ENCODE data around the gene RDH5. TPM values are rescaled to one million over a fixed set of nuclear protein-coding genes. Genes with fewer than 3 reads are reported as not detected.

The RDH5 gene
- total RNA-seq, 1 donor from 2014 or later, result 11.2 TPM

DNA sequence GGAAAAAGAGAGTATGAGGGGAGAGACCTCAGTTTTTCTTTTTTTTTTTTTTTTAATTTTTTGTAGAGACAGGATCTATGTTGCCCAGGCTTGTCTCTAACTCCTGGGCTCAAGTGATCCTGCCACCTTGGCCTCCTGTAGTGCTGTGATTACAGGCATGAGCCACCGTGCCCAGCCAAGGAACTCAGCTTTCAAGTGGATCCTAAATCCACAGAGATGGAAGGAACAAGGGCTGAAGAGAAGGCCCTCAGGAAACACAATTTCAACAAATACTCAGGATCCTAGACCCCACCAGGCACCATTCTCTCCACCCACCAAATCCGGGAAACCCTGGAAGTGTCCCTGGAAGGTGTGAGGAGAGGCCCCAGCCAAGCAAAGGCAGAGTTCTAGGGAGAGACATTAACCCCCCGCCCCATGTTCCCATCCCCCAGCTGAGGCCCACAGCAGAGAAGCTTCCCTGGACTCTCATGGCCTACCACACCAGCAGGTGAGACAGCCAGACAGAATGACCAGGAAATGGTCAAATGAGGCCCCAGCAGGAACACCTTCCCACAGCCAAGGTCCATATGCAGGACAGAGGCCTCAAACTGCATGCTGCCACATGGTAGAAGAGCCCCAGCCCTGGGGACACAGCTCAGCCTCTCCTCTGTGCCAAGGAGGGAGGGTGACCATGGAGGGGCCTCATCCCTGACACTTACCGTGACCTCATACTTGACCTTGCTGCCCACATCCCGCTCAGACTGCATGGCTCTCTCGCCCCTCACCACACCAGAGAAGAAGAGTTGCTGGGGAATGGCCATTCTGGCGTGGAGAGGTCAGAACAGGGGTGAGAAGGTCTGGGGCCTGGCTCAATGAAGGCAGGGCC, 26.6 kb upstream of the RDH5 start:
- H3K27ac Mint-ChIP-seq, result no peak overlapping the region
- H3K27me3 Mint-ChIP-seq (ENCODE audit: low read depth), result no peaks in the 10 kb centered on the region
- H3K9me3 Mint-ChIP-seq, result no peaks in the 10 kb centered on the region
- no peaks in the 10 kb centered on the region for H3K36me3 Mint-ChIP-seq
- H3K4me3 Mint-ChIP-seq, result no peak overlapping the region
- no peak for DNase-seq (ENCODE audit: low spot score in 2 of 2, unreplicated experiment in 2 of 2)
- no peaks in the 10 kb centered on the region for H3K4me1 Mint-ChIP-seq
- TF ChIP-seq, protein P1, sequence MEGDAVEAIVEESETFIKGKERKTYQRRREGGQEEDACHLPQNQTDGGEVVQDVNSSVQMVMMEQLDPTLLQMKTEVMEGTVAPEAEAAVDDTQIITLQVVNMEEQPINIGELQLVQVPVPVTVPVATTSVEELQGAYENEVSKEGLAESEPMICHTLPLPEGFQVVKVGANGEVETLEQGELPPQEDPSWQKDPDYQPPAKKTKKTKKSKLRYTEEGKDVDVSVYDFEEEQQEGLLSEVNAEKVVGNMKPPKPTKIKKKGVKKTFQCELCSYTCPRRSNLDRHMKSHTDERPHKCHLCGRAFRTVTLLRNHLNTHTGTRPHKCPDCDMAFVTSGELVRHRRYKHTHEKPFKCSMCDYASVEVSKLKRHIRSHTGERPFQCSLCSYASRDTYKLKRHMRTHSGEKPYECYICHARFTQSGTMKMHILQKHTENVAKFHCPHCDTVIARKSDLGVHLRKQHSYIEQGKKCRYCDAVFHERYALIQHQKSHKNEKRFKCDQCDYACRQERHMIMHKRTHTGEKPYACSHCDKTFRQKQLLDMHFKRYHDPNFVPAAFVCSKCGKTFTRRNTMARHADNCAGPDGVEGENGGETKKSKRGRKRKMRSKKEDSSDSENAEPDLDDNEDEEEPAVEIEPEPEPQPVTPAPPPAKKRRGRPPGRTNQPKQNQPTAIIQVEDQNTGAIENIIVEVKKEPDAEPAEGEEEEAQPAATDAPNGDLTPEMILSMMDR (IDR thresholded peaks at IDR 0.05; ENCODE audit: unreplicated experiment), result no peak

DNA sequence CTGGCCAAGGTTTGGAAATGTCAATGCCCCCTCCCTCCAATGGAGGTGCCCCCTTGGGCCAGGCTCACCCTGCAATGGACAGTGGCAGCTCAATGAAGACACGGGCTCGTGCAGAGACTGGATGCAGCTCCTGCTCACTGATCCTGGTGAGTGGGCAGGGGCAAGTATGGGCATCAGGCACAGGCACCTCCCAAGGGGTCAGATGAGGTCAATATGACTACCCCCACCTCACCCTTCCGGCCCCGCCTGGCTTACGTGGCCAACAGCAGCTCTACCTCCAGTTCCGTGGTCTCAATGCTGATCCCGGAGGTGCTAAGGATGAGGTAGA, 26.0 kb upstream of the RDH5 start:
- H3K27ac Mint-ChIP-seq, result no peak overlapping the region
- no peaks in the 10 kb centered on the region for H3K36me3 Mint-ChIP-seq
- H3K27me3 Mint-ChIP-seq (ENCODE audit: low read depth), result no peaks in the 10 kb centered on the region
- no peaks in the 10 kb centered on the region for H3K4me1 Mint-ChIP-seq
- DNase-seq (ENCODE audit: low spot score in 2 of 2, unreplicated experiment in 2 of 2), result no peak
- H3K4me3 Mint-ChIP-seq, result no peak overlapping the region
- H3K9me3 Mint-ChIP-seq, result no peaks in the 10 kb centered on the region
- TF ChIP-seq, protein P1 (IDR thresholded peaks at IDR 0.05; ENCODE audit: unreplicated experiment), result no peak

DNA sequence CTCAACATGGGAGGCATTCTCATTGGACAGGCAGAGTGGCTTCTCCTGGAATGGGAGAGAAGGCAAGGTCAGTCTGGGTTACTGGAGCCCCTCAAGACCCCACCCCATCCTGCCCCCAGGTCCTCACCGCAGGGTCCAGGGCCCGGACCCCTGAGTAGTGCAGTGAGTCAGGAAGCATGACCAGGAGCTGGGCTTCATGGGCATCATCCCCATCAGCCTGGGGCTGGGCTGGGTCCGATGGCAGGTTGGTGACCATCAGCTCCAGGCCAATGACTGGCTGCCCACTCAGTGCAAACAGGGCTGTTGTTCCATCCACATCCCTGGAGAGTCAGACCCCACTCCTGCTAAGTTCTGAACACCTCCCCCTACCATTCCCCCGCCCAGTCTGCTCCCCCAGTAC, 25.5 kb upstream of the RDH5 start:
- TF ChIP-seq, protein P1 (IDR thresholded peaks at IDR 0.05; ENCODE audit: unreplicated experiment), result no peak
- Mint-ChIP-seq H3K36me3 (no peaks in the 10 kb centered on the region), H3K4me1 (no peaks in the 10 kb centered on the region), H3K4me3 (no peak overlapping the region), H3K27ac (no peak overlapping the region), H3K27me3 (ENCODE audit: low read depth) (no peaks in the 10 kb centered on the region), H3K9me3 (no peaks in the 10 kb centered on the region)
- DNase-seq (ENCODE audit: low spot score in 2 of 2, unreplicated experiment in 2 of 2), result no peak

DNA sequence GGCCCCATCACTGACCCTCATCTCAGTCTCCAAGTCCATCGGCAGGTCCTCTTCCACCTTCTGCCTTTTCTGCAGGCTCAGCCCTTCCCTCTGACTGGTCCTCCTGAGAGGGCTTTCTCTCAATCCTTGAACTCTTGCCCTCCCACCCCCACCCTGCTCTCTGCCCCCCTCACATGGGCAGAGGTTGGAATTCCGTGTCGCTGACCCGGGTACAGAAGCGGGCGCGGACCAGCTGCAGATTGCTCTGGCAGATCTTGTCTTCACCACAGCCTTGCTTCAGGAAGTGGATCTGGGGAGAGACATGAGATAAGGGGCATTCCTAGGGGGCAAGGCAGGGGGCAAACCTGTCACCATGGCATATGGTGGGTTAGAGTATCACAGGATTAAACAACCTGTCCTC, 24.8 kb upstream of the RDH5 start:
- no peaks in the 10 kb centered on the region for H3K9me3 Mint-ChIP-seq
- no peaks in the 10 kb centered on the region for H3K4me1 Mint-ChIP-seq
- H3K27ac Mint-ChIP-seq, result no peak overlapping the region
- H3K4me3 Mint-ChIP-seq, result no peak overlapping the region
- no peak for DNase-seq (ENCODE audit: low spot score in 2 of 2, unreplicated experiment in 2 of 2)
- no peaks in the 10 kb centered on the region for H3K36me3 Mint-ChIP-seq
- TF ChIP-seq, protein P1 (IDR thresholded peaks at IDR 0.05; ENCODE audit: unreplicated experiment), result no peak
- H3K27me3 Mint-ChIP-seq (ENCODE audit: low read depth), result no peaks in the 10 kb centered on the region

DNA sequence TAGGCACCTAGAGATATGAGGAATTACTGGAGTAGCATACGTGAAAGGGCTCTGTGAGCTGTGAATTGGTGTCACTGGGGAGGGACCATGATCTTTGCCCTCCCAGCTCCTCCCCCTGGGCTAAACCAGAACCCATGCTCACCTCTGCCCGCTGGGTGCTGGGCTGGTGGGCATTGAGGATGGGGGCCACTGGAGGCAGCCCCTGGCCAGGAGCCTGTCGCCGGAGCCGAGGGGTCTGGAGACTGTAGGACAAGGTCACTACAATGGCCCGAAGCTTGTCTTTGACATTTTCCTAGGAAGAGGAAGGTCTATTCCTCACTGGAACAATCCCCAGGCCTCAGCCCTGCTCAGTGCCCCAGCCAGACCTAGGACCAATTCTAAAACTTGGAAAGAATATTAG, 24.1 kb upstream of the RDH5 start:
- Mint-ChIP-seq H3K27me3 (ENCODE audit: low read depth) (no peaks in the 10 kb centered on the region), H3K4me1 (no peaks in the 10 kb centered on the region), H3K9me3 (no peaks in the 10 kb centered on the region), H3K27ac (no peak overlapping the region), H3K4me3 (no peak overlapping the region), H3K36me3 (no peaks in the 10 kb centered on the region)
- TF ChIP-seq, protein P1 (IDR thresholded peaks at IDR 0.05; ENCODE audit: unreplicated experiment), result no peak
- no peak for DNase-seq (ENCODE audit: low spot score in 2 of 2, unreplicated experiment in 2 of 2)
